DMS79 treated with DMSO at 0.1 percent for 48 hours (cell line): ENCODE data around the gene KRAS.
"Not testable (repeated sequence)": the region's sequence is repeated elsewhere in the genome, so short reads cannot be mapped to it uniquely, and the experiment has no call there.

ENCODE experiments used
- DNase-seq: peaks from one replicate; lab custom pipeline; 2025; lab: John Stamatoyannopoulos, UW

The KRAS gene

DNA sequence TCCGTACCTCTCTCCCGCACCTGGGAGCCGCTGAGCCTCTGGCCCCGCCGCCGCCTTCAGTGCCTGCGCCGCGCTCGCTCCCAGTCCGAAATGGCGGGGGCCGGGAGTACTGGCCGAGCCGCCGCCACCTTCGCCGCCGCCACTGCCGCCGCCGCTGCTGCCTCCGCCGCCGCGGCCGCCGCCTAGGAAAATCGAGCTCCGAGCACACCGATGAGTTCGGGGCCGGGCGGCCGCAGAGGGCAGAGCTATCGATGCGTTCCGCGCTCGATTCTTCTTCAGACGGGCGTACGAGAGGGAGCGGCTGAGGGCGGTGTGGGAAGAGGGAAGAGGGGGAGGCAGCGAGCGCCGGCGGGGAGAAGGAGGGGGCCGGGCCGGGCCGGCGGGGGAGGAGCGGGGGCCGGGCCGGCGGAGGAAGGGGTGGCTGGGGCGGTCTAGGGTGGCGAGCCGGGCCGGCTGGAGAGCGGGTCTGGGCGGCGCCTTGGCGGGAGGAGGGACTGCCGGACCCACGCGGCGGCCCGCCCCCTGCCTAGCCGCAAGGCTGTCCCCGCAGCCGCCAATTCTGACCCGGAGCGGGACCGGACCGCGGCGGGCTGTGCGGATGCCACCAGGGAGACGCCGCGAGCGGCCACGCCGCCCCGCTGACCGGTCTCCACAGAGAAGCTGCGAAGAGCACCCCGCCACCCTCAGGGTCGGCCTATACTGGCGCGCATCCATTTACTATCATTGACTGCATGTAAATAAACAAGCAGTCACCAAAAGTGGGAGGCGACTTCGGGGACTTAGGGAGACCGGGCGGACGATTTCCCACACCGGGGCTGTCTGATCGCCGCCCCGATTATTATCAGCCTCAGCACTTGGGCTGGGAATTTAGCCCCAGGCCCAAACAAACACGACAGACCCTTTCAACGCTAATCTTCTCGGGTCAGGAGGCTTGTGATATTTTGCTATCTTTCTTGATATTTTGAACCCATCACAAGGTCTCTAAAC, at the start of gene KRAS:
KRAS (minus strand) TSS at position 186 of the 987 bp plus-strand sequence.
- DNase-seq = peak; percentile 93

DNA sequence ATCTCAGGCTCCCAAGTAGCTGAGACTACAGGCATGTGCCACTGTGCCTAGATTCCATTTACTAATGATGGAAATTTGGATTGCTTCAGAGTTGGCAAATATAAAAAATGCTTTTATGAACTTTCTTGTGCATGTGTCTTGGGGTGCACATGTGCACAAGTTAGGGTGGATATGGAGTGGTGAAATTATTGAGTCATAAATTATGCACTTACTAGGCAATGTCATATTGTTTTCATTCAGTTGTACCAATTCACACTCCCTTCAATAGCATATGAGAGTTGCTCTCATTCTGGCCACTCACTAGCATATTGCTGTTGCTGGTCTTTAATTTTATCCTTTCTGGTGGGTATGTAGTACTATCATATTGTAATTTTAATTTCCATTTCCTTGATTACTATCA, 45.7 kb upstream of the KRAS start:
- no peak for DNase-seq

DNA sequence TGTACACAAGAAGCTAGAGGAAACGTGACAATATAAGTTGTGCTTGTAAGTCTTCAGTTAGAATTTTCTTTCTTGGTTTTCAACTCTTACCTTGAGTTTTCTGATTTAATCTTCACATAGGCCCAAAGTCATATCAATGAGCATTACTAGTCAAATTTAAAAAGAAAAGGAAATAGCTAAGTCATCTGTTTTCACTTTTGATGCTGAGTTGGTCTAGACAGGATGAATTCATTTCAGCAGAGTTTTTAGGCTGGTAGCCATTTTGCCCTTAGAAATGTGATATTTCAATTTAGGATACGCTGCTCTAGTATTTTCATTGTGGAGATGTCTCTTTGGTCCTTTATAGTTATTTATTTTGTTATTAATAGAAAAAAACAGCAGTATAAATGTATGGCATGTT, 44.6 kb upstream of the KRAS start:
- no peak for DNase-seq

DNA sequence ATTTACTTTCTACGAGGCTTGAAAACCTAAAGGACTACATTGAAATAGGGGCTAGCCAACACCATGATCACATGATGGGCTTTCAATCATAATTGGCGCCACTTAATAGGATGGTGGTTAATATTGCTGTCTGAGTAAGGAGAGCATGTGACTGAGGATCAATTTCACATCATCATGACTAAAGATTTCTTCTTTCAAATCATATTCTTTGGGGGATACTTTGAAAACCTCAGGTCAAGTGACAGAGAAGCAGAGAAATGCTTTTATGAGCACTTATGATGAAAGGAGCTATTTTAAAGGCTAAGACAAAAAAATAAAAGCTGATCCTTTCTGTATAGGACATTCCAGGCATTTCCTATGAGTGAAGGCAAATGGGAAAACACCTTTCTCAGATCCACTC, 42.9 kb upstream of the KRAS start:
- DNase-seq = no peak

DNA sequence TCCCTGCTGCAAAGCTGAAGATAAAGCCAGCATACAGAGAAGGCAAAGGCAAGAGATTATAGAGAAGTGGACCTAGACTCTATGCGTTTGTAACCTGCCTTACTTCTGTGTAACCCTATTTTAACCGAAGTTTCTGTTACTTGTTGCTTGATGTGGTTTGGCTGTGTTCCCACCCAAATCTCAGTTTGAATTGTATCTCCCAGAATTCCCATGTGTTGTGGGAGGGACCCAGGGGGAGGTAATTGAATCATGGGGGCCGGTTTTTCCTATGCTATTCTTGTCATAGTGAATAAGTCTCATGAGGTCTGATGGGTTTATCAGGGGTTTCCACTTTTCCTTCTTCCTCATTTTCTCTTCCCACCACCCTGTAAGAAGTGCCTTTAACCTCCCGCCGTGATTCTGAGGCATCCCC, 42.1 kb upstream of the KRAS start:
- DNase-seq = not testable (repeated sequence)

DNA sequence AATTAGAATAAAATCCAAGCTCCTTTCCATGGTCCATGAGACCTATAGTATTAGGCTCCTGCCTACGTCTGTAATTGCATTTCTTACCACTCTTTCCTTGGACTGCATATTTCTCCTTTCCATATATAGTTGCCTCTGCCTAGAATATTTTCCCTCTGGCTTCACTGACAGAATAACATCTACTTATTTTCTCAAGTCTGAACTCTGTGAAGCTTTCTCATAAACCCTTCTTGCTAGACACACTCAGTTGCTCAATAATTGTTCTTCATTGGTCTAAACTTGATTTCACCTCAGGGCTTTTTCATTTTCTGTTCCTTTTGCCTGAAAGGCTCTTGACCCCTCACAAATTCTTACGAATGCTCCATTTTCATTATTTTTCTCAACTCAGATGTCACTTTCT, 36.9 kb upstream of the KRAS start:
- DNase-seq = no peak

DNA sequence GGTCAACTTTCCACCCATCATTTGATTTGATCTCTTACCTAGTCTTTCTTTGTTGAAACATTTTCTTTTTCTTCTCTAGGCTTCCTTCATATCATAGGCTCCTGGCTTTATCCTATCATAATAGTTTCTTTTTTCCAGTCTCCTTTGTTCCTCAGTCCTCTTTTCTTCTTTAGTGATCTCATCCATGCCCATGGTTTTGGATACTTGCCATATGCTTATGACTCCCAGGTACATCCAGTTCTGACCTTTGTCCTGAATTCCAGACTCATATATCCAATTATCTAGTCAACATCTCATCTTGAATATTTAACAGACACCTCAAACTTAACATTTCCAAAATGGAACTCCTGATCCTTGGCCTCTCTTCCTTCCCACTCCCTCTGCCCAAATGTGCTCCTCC, 36.1 kb upstream of the KRAS start:
- DNase-seq = no peak

DNA sequence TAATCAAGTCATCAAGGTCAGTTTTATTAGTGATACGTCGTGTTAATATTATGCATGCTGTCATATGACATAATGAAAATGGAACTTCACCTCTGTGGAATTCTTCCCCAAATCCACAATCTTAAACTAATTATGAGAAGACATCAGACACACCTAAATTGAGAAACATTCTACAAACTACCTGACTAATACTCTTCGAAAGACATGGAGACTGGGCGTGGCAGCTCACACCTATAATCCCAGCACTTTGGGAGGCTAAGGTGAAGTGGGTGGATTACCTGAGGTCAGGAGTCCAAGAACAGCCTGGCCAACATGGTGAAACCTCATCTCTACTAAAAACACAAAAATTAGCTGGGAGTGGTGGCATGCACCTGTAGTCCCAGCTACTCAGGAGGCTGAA, 33.3 kb upstream of the KRAS start:
- DNase-seq = no peak

DNA sequence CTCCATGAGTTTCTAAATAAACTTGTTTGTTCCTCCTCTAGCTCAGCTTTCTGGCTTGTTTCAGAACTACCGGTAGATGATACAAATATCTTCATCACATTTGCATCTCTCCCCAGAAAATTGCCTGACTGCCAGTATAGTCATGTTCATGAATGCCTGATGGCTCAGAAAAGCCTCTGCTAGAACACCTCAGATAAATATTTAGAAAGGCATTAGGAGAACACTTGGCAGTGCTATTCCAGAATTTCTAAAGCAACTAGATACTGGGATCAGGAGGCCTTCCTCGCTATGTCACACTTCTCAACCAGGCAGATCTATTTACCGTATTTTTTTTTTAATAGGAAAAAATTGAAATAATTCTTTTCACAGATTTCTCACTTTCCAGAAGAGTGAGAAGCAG, 32.3 kb upstream of the KRAS start:
- DNase-seq = no peak

DNA sequence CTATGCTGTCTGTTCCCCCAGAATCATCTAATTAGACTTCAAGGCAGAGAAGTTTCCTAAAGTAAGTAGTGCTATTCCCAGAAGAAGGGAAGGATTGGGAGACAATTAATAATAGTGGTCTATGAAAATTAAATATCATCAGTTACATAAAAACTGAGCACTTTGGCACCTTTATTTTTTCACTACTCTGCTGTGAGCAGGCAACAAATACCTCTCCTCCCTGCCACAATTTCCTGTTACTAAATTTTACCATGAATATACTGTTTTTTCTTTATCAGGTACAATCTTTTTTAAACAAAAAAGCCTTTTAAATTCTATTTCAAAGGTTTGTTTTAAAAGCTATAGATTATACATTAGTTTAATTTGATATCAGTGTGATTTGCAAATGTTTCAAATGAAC, 29.4 kb upstream of the KRAS start:
- DNase-seq = no peak

DNA sequence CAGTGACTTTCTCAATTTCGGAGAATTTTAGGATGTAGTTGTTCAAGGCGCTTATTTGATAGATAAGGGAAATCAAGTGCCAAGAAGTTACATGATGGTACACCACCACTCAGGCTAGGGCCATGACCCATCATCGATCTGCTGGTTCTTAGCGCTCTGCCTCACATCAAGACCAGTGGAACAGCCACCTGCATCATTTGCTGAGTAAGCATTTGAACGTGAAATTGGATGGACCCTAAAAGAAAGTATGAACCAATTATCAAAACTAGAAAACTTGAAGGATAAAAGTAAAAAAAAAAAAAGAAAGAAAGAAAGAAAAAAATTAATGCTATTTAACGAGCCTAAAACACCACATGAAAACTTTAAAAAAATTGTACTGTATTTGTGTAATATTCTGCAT, 27.5 kb upstream of the KRAS start:
- no peak for DNase-seq

DNA sequence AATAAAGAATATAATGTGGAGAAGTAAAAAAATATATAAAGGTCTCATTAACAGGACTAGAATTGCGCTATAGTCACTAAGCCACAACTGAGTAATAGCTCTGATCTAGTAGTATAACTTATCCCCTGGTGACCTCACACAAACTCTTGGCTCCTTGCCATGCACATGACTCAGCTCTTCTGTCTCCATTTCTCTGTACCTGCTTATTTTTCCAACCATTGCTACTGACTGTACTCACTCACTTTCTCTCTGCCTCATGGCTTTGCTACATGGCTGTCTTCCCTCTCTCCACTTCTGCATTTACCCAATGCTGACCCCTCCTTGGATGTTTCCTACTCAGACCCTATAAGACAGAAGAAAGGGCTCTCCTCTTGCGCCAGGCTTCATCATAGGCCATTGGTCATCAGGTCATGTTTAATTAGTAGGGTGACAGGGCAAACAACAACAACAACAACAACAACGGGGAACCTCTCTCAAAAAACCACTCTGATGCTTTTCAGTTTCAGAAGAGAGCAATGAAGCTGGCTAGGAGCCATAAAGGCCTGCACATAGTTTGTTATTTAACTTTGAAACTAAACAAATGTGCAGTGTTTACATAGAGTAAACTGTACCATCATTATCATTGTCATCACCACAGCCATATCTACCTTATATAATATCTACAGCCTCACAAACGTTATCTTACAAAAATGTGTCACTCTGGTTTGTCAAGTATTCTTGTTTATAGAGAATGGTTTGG, 25.6 kb upstream of the KRAS start:
- no peak for DNase-seq

DNA sequence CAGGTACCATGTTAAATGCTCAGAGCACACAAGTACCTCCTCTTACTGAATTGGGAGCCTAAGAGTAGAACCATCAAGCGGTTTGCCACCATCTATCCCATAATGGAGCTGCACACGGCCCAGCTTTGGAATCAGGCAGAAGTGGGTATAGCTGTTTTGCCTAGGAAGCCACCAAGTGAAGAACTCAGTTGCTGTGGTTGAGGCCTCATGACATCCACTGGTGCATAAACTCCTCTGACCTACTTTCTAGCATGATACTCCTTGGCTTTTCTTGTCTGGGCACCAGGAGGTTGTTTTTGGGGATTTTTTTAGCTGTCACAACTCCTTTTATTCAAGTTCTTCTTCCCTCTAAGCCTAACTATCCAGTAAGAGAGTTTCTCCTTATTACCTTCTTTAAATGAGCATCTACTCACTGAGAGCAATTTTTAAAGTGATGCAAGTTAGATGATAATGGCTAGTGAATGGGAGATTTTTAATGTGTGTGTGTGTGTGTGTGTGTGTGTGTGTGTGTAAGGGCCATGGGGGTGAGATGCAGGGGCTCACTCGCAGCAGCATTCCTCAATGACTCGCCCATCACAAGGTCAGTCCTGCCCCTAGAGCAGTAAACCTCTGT, 20.9 kb upstream of the KRAS start:
- no peak for DNase-seq

DNA sequence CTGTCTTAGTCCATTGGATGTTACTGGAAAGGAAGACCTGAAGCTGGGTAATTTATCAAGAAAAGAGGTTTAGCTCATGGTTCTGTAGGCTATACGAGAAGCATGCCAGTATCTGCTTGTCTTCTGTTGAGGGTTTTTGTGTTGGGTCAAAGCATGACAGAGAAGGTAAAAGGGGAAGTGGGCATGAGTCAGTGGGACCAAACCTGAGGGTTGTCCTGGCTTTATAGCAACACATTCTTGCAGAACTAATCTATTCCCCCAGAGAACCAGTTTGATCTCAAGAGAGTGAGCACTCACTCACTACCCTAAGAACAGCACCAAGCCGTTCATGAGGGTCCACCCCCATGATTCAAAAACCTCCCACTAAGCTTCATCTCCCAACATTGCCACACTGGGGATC, 19.0 kb upstream of the KRAS start:
- DNase-seq = no peak

DNA sequence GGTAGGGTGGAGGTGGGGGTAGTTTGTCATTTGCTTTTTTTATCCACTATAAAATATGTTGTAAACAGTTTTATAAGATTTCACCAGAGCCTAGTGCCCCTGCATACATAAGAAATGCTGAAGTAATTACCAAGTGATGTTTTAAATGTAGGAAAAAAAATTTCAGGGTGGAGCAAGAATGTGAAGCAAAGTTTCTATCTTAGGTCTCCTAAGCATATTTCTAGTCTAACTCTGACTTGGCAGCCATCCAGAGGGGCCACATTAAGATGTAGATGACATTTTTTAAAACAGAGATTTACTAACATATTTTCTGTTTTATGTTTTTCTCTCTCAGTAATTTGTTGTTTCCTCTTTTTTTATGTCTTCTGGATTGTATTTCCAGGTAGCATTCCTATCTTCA, 15.8 kb upstream of the KRAS start:
- DNase-seq = no peak

DNA sequence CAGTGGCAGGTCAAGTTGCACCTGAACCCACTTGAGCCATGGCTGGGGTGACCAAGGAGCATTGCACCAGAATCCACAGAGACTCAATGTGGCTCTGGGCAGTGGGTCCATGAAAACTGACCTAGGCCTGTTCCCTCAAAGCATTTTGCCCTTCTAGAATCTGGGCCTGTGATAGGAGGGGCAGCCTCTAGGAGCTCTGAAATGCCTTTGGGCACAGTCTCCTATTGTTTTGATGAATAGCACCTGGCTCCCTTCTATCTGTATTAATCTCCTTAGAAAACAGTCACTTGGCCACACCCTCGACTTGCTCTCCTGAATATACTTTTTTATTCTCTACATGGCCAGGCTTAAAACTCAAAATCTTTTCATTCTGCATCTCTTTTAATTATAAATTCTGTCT, 14.1 kb upstream of the KRAS start:
- DNase-seq = no peak

DNA sequence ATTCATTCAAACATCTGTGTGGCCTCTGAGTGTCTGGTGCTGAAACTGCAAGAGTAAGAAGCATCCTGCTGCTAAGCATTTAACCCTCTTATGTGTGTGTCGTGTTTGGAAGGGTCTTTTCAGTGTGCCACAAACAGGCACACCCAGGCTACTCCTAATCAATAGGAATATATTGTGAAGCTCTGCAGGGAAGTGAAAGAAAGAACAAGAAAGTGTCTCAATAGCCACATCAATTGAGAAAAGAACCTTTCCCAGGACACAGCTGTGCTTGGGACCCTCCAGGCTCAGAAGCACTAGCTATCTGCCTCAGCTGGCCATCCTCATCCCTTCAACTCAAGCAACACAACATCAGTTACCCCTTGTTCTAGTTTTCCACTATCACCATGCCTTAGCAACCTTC, 13.4 kb upstream of the KRAS start:
- DNase-seq = no peak

DNA sequence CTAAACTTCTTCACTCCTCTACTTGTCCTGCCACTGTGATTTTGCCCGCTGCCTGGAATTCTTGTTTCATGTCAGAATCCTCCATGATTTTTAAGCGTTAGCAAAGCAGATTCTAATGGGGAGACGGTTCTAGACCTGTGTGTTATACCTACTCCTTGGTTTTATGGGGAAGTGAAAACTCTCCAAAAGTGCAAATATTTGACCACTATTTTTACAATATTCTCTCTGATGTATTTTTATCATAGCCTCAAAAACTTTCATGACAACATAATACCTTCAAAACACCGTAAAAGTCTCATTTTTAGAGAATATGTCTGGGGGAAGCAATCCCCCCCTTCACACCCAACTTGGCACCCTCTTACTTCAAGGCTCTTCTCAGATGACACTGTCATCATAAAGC, 12.9 kb upstream of the KRAS start:
- DNase-seq = no peak

DNA sequence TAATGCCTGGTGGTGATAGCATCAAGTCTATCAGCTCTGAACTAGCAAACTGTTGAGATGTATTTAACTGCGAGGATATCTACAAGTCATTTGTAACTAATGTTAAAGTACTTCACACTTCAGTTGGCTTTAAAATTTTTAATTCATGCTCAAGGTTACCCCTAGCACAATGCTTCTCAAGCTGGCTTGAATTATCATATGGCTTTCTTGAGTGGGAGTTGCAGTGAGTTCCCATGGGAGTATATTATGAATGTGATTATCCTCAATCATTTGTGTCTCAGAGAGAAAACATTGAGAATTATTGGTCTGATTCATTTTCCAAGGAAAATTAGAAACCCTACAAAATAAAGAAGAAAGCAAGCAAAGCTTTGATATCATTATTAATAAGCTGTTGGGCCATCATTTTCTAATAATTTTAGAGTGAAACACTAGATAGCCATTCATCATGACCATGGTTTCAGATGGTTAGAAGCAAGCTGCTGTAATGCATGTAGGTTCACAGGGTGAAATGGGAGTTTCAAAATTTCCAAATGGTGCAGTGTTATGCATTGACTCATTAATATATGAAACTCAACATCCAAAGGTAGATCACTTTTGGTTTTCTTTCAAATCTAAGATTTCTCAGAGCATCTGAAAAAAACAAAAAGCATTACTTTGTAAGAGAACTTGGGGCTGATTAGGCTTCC, 11.8 kb upstream of the KRAS start:
- DNase-seq = no peak

DNA sequence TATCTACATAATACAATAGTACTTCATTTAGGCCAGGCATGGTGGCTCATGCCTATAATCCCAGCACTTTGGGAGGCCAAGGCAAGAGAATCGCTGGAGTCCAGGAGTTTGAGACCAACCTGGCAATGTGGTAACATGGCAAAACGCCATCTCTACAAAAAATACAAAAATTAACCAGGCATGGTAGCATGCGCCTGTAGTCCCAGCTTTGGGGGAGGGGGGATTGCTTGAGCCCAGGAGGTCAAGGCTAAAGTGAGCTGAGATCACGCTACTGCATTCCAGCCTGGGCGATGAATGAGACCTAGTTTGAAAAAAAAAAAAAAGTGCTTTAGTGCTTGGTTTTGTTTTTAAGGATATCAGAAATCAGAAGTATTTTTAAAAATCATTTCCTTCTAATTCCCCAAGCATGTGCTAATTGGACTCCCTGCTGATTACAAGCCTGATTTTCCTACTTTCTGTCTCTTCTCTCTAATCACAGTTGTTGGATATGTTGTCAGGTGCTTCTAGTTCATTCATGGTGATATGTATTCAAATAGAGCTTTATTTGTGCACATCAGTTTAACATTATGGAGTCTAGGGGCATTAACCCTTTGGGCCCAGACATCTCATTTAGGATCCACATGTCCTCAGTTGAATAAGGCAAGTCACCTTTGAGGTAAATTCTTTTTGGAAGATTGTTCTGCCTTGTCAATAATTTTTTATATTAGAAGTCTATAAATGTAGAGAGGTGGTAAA, 7.0 kb upstream of the KRAS start:
- no peak for DNase-seq

DNA sequence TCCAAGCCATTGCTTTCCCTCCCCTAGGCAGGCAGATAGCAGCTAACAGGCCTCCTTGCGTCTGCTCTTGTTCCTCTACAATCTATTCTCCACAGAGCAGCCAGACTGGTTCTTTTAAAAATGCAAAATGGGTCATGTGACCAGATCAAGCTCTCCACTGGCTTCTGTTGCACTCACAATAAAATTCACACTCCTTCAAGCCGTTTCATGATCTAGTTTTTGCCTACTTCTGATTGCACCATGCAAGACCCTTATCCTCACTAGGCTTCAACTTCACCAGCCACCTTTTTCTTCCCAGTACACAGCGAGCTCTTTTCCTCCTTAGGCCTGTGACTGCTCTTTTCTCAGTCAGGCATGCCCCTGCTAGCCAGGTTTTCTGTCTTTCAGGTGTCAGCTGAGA, 6.1 kb upstream of the KRAS start:
- no peak for DNase-seq

DNA sequence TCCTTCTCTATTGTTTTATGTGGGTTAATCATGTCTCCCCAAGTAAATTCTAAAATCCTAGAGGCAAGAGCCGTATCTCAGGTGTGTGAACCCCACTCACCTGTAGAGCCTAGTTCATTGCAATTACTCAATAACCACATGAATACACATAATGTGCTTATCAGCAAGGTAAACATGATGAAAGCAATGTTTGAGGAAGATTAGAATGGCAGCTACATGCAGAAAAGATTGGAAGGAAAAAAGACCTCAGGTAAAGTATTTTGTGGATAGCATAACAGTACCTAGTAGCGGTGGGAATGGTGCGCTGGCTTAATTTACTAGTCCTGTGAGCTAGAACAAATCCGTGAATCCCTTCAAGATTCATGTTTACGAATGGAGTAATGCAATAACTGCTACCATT, 5.3 kb upstream of the KRAS start:
- DNase-seq = no peak
